IMR-90 (cell line): ENCODE data around the gene JMJD1C. TPM values are rescaled to one million over a fixed set of nuclear protein-coding genes. Genes with fewer than 3 reads are reported as not detected.

Experiments
- ATAC-seq: fragments of 200-7000 bp; cut with Tn5 transposase; 2 replicates; pipeline ENCODE4 v1.9.1; 2020; ENCODE audit warnings: low read depth, mild to moderate bottlenecking, moderate library complexity
- BruUV-seq: library from RNA; stranded (reverse); fragments of 400-500 nt; replicated peaks from 2 replicates; lab custom pipeline; 2021; lab: Mats Ljungman, UMichigan
- CTCF ChIA-PET: fragments of 300-600 bp; formaldehyde crosslinking; extraction: SDS; loops from one replicate; lab custom pipeline; 2021; ENCODE audit warnings: antibody characterized with exemption; lab: Yijun Ruan, JAX
- POLR2A ChIA-PET: fragments of 300-600 bp; sonication (Branson Sonifier 250); formaldehyde crosslinking; loops from one replicate; lab custom pipeline; 2022; ENCODE audit warnings: antibody characterized with exemption; ENCODE audit not compliant: unreplicated experiment; lab: Charles Lee
- DNase-seq: peaks from one replicate; pipeline ENCODE4 v3.0.0; 2013
- H2AFZ ChIP-seq: replicated peaks from 2 replicates; pipeline ENCODE3; 2013; ENCODE audit warnings: low read length, mild to moderate bottlenecking; ENCODE audit not compliant: poor library complexity
- H2AK5ac ChIP-seq: 2 replicates; pipeline ENCODE4 v1.6.1; 2013; ENCODE audit warnings: low read depth, low read length, inconsistent platforms
- H2AK9ac ChIP-seq: replicated peaks from 2 replicates; pipeline ENCODE3; 2013; ENCODE audit warnings: mild to moderate bottlenecking, low read depth, low read length, moderate library complexity; ENCODE audit not compliant: poor library complexity
- H2BK120ac ChIP-seq: 2 replicates; pipeline ENCODE4 v1.6.1; 2013; ENCODE audit warnings: low read depth, low read length, inconsistent platforms
- H2BK15ac ChIP-seq: 3 replicates; pipeline ENCODE4 v1.6.1; 2013; ENCODE audit warnings: low read depth, low read length, inconsistent platforms
- H2BK20ac ChIP-seq: 2 replicates; pipeline ENCODE4 v1.6.1; 2013; ENCODE audit warnings: low read depth, mild to moderate bottlenecking, inconsistent platforms, low read length, moderate library complexity
- H2BK5ac ChIP-seq: 2 replicates; pipeline ENCODE4 v1.6.1; 2013; ENCODE audit warnings: mild to moderate bottlenecking, low read depth, low read length, inconsistent platforms; ENCODE audit not compliant: poor library complexity, severe bottlenecking
- H3K14ac ChIP-seq: replicated peaks from 2 replicates; pipeline ENCODE4 v1.6.1; 2013; ENCODE audit warnings: low read depth, low read length, inconsistent platforms
- H3K18ac ChIP-seq: 2 replicates; pipeline ENCODE4 v1.6.1; 2013; ENCODE audit warnings: low read depth, low read length, control low read depth
- H3K23ac ChIP-seq: 2 replicates; pipeline ENCODE4 v1.6.1; 2013; ENCODE audit warnings: low read depth, low read length, inconsistent platforms
- H3K27ac ChIP-seq: 2 replicates; pipeline ENCODE4 v1.5.1; 2013; ENCODE audit warnings: mild to moderate bottlenecking, control low read depth, low read length; ENCODE audit not compliant: insufficient read depth
- H3K27me3 ChIP-seq: 2 replicates; pipeline ENCODE4 v1.6.1; 2013; ENCODE audit warnings: low read length; ENCODE audit not compliant: control insufficient read depth, insufficient read depth
- H3K36me3 ChIP-seq: 2 replicates; pipeline ENCODE4 v1.6.1; 2013; ENCODE audit warnings: low read length, mixed read lengths; ENCODE audit not compliant: control insufficient read depth, insufficient read depth
- H3K4ac ChIP-seq: 2 replicates; pipeline ENCODE4 v1.6.1; 2013; ENCODE audit warnings: low read depth, low read length, inconsistent platforms
- H3K4me1 ChIP-seq: 2 replicates; pipeline ENCODE4 v1.6.1; 2013; ENCODE audit warnings: low read length, mixed read lengths; ENCODE audit not compliant: control insufficient read depth, insufficient read depth
- H3K4me2 ChIP-seq: 2 replicates; pipeline ENCODE4 v1.6.1; 2013; ENCODE audit warnings: low read depth, mild to moderate bottlenecking, control low read depth, low read length, moderate library complexity
- H3K4me3 ChIP-seq: 2 replicates; pipeline ENCODE4 v1.5.1; 2013; ENCODE audit warnings: low read depth, mild to moderate bottlenecking, control low read depth, low read length, moderate library complexity; ENCODE audit not compliant: insufficient read depth
- H3K56ac ChIP-seq: 2 replicates; pipeline ENCODE4 v1.6.1; 2013; ENCODE audit warnings: low read length, inconsistent platforms; ENCODE audit not compliant: insufficient read depth; ENCODE audit errors: extremely low read depth
- H3K79me1 ChIP-seq, 2 experiments: 2 replicates each; pipeline ENCODE4 v1.6.1; 2013; ENCODE audit warnings: low read length in 2 of 2, inconsistent platforms in 1 of 2, low read depth in 1 of 2
- H3K9ac ChIP-seq: 2 replicates; pipeline ENCODE4 v1.6.1; 2013; ENCODE audit warnings: low read depth, low read length, control low read depth
- H3K9me1 ChIP-seq: 2 replicates; pipeline ENCODE4 v1.6.1; 2013; ENCODE audit warnings: low read length, inconsistent platforms; ENCODE audit not compliant: insufficient read depth
- H3K9me3 ChIP-seq: 2 replicates; pipeline ENCODE4 v1.6.1; 2013; ENCODE audit warnings: low read length; ENCODE audit not compliant: control insufficient read depth, insufficient read depth
- H4K20me1 ChIP-seq: 2 replicates; pipeline ENCODE4 v1.6.1; 2013; ENCODE audit warnings: low read length, inconsistent platforms; ENCODE audit not compliant: insufficient read depth
- H4K5ac ChIP-seq: 2 replicates; pipeline ENCODE4 v1.6.1; 2013; ENCODE audit warnings: mild to moderate bottlenecking, low read depth, low read length, control low read depth
- H4K8ac ChIP-seq, 2 experiments: 2 replicates each; pipeline ENCODE4 v1.6.1; 2013; ENCODE audit warnings: low read depth in 2 of 2, low read length in 2 of 2, control low read depth in 1 of 2, inconsistent platforms in 1 of 2
- H4K91ac ChIP-seq: 2 replicates; pipeline ENCODE4 v1.6.1; 2013; ENCODE audit warnings: low read depth, low read length, inconsistent platforms; ENCODE audit not compliant: insufficient read depth
- BHLHE40 ChIP-seq: fragments of 150-350 bp; IDR thresholded peaks from 2 replicates; pipeline ENCODE4 v1.6.1; 2016; ENCODE audit warnings: mild to moderate bottlenecking, low read depth, low read length
- CEBPB ChIP-seq: IDR thresholded peaks from 2 replicates; pipeline ENCODE4 v1.6.1; 2012; ENCODE audit warnings: low read depth, low read length, improper control_type of control experiment
- CHD1 ChIP-seq: IDR thresholded peaks from 2 replicates; pipeline ENCODE4 v1.6.1; 2012; ENCODE audit warnings: low read depth, low read length, improper control_type of control experiment
- ELK1 ChIP-seq: fragments of 150-350 bp; IDR thresholded peaks from 2 replicates; pipeline ENCODE4 v1.6.1; 2016; ENCODE audit warnings: low read depth, mild to moderate bottlenecking, low read length, moderate library complexity, borderline replicate concordance
- FOS ChIP-seq: fragments of 150-350 bp; IDR thresholded peaks from 2 replicates; pipeline ENCODE4 v1.6.1; 2016; ENCODE audit warnings: low read depth, low read length
- MAZ ChIP-seq: IDR thresholded peaks from 2 replicates; pipeline ENCODE4 v1.6.1; 2012; ENCODE audit warnings: low read depth, mild to moderate bottlenecking, low read length, improper control_type of control experiment, moderate library complexity, borderline replicate concordance
- MXI1 ChIP-seq: IDR thresholded peaks from 2 replicates; pipeline ENCODE4 v1.6.1; 2012; ENCODE audit warnings: low read depth, mild to moderate bottlenecking, low read length, moderate library complexity, borderline replicate concordance
- NFE2L2 ChIP-seq: fragments of 150-350 bp; IDR thresholded peaks from 2 replicates; pipeline ENCODE4 v1.6.1; 2016; ENCODE audit warnings: low read depth, mild to moderate bottlenecking, low read length
- RCOR1 ChIP-seq: IDR thresholded peaks from 2 replicates; pipeline ENCODE4 v1.6.1; 2012; ENCODE audit warnings: mild to moderate bottlenecking, low read length, improper control_type of control experiment; ENCODE audit not compliant: insufficient replicate concordance
- RFX5 ChIP-seq: IDR thresholded peaks from 2 replicates; pipeline ENCODE4 v1.8.0; 2012; ENCODE audit warnings: low read depth, mild to moderate bottlenecking, low read length, moderate library complexity
- SMC3 ChIP-seq: fragments of 150-350 bp; IDR thresholded peaks from 2 replicates; pipeline ENCODE4 v1.6.1; 2016; ENCODE audit warnings: low read depth, mild to moderate bottlenecking, antibody characterized with exemption, low read length, moderate library complexity
- USF2 ChIP-seq: fragments of 150-350 bp; IDR thresholded peaks from 2 replicates; pipeline ENCODE4 v1.6.1; 2017; ENCODE audit warnings: mild to moderate bottlenecking, antibody characterized with exemption, low read length, low read depth
- WGBS, 2 experiments: methylation state at CpG; one replicate each; pipeline versions ENCODE4 v1.1.5 to v1.1.7; 2013; ENCODE audit warnings: missing lambda C conversion rate in 2 of 2; ENCODE audit not compliant: insufficient read length in 1 of 2; ENCODE audit errors: extremely low coverage in 2 of 2; 5-methylcytosine and 5-hydroxymethylcytosine counted together
- dilution Hi-C: fragments of 300-500 bp; cut with HindIII; formaldehyde crosslinking; loops from one replicate; pipeline ENCODE4 v1.14.3; 2018; ENCODE audit warnings: low sequenced_read_pairs; ENCODE audit not compliant: unreplicated experiment
- in situ Hi-C: fragments of 300-500 bp; cut with MboI; formaldehyde crosslinking; loops from 3 replicates; pipeline ENCODE4 v1.14.3; 2019; ENCODE audit warnings: low sequenced_read_pairs, inconsistent platforms, mixed read lengths
- intact Hi-C: fragments of 100-400 bp; cut with micrococcal nuclease; formaldehyde crosslinking; loops from 2 replicates; pipeline ENCODE4 v1.10.0; 2022
- polyA plus RNA-seq, 3 experiments: library from polyadenylated mRNA; depleted of rRNA; stranded (reverse); fragments of >200 nt; gene quantifications; 2 replicates each; pipeline ENCODE4 v1.2.3, GENCODE V29; 2012; ENCODE audit warnings: low replicate concordance in 1 of 3
- total RNA-seq: library from RNA; depleted of rRNA; stranded (reverse); fragments of >200 nt; gene quantifications from 2 replicates; pipeline ENCODE4 v1.2.3, GENCODE V29; 2012

JMJD1C gene
- total and polyA plus RNA-seq, 2 of the 4 experiments (the other 2 are of a cell fraction) = 15.6 to 96.8 TPM

- Histone ChIP-seq H3K4ac (no peak overlapping the region), H2AK9ac (no peak overlapping the region), H2BK5ac (no peak overlapping the region), H2BK120ac (no peak overlapping the region), H3K14ac (no peak overlapping the region), H4K8ac (no peak overlapping the region), H3K23ac (no peak overlapping the region), H3K27me3 (no peaks in the 10 kb centered on the region), H3K9ac (no peak overlapping the region), H3K9me3 (no peaks in the 10 kb centered on the region), H3K4me1 (0 out of 2 replicates have a peak, but pooled peaks cover 3% of the 10 kb centered on the region), H3K79me1 (peaks cover 22 to 55% of the 10 kb centered on the region in 2 experiments), H2AFZ (no peak overlapping the region), H2BK20ac (no peak overlapping the region), H3K36me3 (no peaks in the 10 kb centered on the region), H2BK15ac (no peak overlapping the region), H4K91ac (no peak overlapping the region), H3K4me2 (no peak overlapping the region), H4K20me1 (peaks cover 11% of the 10 kb centered on the region), H2AK5ac (no peak overlapping the region), H3K4me3 (no peak overlapping the region), H3K9me1 (0 out of 2 replicates have a peak, but pooled peaks cover 3% of the 10 kb centered on the region), H3K18ac (no peak overlapping the region), H3K27ac (no peak overlapping the region), H4K5ac (no peak overlapping the region), H3K56ac (no peak overlapping the region)
- in situ Hi-C loops (no loop called here), intact Hi-C loops (no loop called here), dilution Hi-C loops (no loop called here)
- BruUV-seq = no TSS peak
- no peak for TF ChIP-seq SMC3
- no peak for TF ChIP-seq MAZ
- no peak for TF ChIP-seq CHD1
- no peak for TF ChIP-seq USF2
- no peak for TF ChIP-seq RCOR1
- no peak for TF ChIP-seq RFX5
- no peak for TF ChIP-seq FOS
- TF ChIP-seq CEBPB = no peak
- no peak for TF ChIP-seq NFE2L2
- TF ChIP-seq MXI1 = no peak
- TF ChIP-seq ELK1 = no peak
- TF ChIP-seq BHLHE40 = no peak
- ATAC-seq (no peak), DNase-seq (no peak)
- POLR2A ChIA-PET = no interaction called here
- no CpG with 5 or more reads among the region's 2 CpGs for WGBS, 2 experiments
- CTCF ChIA-PET = no interaction called here
Measured at GRCh38 chr10:63505562-63505961, 39.8 kb upstream of the JMJD1C start.
